NCI-H526 treated with DMSO at 0.1 percent for 48 hours (cell line): ENCODE data around the gene ANKRD63.

ENCODE experiments used
- DNase-seq: peaks from one replicate; lab custom pipeline; 2025; lab: John Stamatoyannopoulos, UW

The ANKRD63 gene

GRCh38 chr15:40279437-40280141 is 3.3 kb downstream of the ANKRD63 start:
- peak; percentile 53 for DNase-seq

GRCh38 chr15:40278026-40278425 is 4.8 kb downstream of the ANKRD63 start:
- DNase-seq = no peak

- DNase-seq = no peak
These were observed 5.4 kb downstream of the ANKRD63 start for GRCh38 chr15:40277471-40277870.

GRCh38 chr15:40276927-40277326 is 5.9 kb downstream of the ANKRD63 start:
- no peak for DNase-seq

- DNase-seq = no peak
These were observed 6.9 kb downstream of the ANKRD63 start for GRCh38 chr15:40275954-40276353.

- no peak for DNase-seq
These were observed 7.3 kb downstream of the ANKRD63 start for GRCh38 chr15:40275523-40275922.

GRCh38 chr15:40274350-40275274 is 8.3 kb downstream of the ANKRD63 start:
- DNase-seq = peak; percentile 53

- no peak for DNase-seq
These were observed 9.4 kb downstream of the ANKRD63 start for GRCh38 chr15:40273428-40273827.

- DNase-seq = no peak
These were observed 10.3 kb downstream of the ANKRD63 start for GRCh38 chr15:40272485-40273056.

- DNase-seq = no peak
These were observed 11.0 kb downstream of the ANKRD63 start for GRCh38 chr15:40271685-40272484.

- DNase-seq = no peak
These were observed 12.4 kb downstream of the ANKRD63 start for GRCh38 chr15:40270246-40270995.

- no peak for DNase-seq
These were observed 13.3 kb downstream of the ANKRD63 start for GRCh38 chr15:40269604-40270003.

- no peak for DNase-seq
These were observed 15.2 kb downstream of the ANKRD63 start for GRCh38 chr15:40267670-40268069.

- no peak for DNase-seq
These were observed 16.0 kb downstream of the ANKRD63 start for GRCh38 chr15:40266828-40267304.

- no peak for DNase-seq
These were observed 17.0 kb downstream of the ANKRD63 start for GRCh38 chr15:40265875-40266274.

GRCh38 chr15:40265355-40265754 is 17.5 kb downstream of the ANKRD63 start:
- DNase-seq = no peak

- DNase-seq = no peak
These were observed 18.3 kb downstream of the ANKRD63 start for GRCh38 chr15:40264321-40265153.

GRCh38 chr15:40263024-40263754 is 19.7 kb downstream of the ANKRD63 start:
- DNase-seq = no peak

- no peak for DNase-seq
These were observed 23.8 kb downstream of the ANKRD63 start for GRCh38 chr15:40259021-40259420.
